HG02981 (cell line): ENCODE measurements around the gene CD83.
"Not testable (repeated sequence)": the region's sequence is repeated elsewhere in the genome, so short reads cannot be mapped to it uniquely, and the experiment has no call there.

Experiments used
- ATAC-seq: cut with Tn5 transposase; IDR thresholded peaks from one replicate; pipeline ENCODE4 v1.9.1; 2021; ENCODE audit warnings: mild to moderate bottlenecking, moderate library complexity; ENCODE audit not compliant: unreplicated experiment

CD83 gene, protein sequence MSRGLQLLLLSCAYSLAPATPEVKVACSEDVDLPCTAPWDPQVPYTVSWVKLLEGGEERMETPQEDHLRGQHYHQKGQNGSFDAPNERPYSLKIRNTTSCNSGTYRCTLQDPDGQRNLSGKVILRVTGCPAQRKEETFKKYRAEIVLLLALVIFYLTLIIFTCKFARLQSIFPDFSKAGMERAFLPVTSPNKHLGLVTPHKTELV

DNA sequence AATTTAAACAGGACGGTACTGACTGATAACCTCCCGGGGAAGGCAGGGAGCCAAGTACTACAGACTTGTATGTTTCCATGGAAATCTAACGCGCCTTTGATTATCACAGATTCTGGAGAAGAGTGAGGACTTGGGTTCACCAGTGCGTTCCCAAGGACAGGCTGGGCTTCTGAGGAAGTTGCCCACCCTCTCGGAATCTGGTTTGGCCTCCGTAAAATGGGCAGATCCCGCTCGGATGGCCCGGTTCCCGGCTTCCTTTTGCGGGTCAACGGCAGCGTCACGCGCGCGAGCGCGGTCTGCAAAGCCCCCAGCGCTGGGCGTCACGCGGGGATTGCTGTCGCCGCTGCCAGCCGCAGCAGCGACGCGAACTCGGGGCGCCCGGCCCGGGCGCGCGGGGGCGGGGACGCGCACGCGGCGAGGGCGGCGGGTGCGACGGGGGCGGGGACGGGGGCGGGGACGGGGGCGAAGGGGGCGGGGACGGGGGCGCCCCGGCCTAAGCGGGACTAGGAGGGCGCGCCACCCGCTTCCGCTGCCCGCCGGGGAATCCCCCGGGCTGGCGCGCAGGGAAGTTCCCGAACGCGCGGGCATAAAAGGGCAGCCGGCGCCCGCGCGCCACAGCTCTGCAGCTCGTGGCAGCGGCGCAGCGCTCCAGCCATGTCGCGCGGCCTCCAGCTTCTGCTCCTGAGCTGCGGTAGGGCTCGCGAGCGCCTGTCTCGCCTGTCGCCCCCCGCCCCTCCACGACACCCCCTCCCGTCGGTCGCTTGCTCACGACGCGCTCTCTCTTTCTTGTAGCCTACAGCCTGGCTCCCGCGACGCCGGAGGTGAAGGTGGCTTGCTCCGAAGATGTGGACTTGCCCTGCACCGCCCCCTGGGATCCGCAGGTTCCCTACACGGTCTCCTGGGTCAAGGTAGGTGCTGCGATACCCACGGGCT is at the start of gene CD83:
CD83 (plus strand) TSS at position 615 of the 933 bp plus-strand sequence; CDS start at position 655, 40 bp downstream.
- peak; percentile 62 for ATAC-seq

DNA sequence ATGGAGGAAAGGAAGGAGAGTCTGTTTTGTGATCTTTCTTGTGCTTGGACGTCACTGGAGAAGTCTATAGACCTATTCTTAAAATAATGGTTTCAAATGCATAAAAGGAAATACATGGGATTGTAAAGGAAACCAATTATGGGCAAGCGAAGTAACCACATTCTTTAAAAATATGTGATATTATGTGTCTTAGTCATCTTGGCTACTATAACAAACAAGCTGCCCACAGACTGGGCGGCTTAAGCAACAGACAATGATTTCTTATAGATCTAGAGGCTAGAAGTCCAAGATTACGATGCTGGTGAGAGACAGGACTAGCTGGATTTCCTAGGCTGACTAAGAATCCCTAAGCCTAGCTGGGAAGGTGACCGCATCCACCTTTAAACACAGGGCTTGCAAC is 49.4 kb upstream of the CD83 start:
- ATAC-seq: no peak

DNA sequence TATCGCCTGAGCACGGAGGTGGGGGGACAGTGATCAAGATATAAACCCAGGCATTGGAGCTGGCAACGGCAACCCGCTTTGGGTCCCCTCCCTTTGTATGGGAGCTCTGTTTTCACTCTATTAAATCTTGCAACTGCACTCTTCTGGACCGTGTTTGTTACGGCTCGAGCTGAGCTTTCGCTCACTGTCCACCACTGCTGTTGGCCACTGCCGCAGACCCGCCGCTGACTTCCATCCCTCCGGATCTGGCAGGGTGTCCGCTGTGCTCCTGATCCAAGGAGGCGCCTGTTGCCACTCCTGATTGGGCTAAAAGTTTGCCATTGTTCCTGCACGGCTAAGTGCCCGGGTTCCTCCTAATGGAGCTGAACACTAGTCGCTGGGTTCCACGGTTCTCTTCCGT is 48.9 kb upstream of the CD83 start:
- no peak for ATAC-seq

DNA sequence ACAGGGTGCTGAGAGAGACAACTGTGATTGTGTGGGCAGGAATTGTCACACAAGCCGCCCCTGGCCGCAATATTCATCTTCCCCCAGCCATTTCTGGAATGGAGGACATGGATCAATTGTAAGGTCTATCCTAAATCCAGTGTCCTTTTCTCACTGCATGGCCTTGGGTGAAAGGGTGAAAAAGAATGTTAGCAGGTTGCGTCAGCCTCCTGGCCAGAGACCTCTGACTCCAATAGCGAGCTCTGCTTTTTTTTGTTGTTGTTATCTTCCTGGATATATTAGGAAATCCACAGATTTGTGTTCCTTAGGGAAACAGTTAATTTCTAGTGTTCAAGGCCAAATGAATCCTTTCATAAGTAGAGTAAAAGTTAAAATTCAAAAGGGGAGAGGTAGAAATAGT is 47.1 kb upstream of the CD83 start:
- ATAC-seq: no peak

DNA sequence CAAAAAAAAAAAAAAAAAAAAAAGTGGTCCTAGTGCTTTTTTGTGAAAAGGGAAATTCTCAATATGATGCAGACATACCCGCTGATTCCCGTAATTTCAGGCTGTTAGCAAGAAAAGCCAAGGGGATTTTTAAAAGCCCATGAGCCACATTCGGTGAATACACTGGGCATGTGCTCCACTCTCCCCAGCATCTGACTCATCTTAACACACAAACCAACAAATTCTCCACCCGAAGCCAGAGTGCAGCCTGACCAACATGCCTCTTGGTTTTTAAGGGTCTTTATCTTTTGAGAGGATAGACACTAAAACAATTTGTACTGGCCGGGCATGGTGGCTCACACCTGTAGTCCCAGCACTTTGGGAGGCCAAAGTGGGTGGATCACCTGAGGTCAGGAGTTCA is 45.5 kb upstream of the CD83 start:
- ATAC-seq: no peak

DNA sequence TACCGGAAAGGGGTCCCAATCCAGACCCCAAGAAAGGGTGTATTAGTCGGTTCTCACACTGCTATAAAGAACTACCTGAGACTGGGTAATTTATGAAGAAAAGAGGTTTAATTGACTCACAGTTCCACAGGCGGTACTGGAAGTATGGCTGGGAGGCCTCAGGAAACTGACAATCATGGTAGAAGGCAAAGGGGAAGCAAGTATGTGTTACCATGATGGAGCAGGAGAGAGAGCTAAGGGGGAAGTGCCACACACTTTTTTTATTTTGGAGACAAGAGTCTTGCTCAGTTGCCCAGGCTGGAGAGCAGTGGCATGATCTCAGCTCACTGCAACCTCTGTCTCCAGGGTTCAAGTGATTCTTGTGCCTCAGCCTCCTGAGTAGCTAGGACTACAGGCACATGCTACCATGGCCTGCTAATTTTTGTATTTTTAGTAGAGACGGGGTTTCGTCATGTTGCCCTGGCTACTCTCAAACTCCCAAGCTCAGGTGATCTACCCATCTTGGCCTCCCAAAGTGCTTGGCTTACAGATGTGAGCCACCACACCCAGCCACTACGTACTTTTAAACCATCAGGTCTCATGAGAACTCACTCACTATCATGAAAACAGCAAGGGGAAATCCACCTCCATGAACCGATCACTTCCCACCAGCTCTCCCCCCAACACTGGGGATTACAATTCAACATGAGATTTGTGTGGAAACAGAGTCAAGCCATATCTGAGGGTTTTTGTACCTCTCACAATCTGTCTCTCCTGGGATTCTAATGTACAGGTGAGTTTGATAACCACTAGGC is 43.8 kb upstream of the CD83 start:
- ATAC-seq: not testable (repeated sequence)

DNA sequence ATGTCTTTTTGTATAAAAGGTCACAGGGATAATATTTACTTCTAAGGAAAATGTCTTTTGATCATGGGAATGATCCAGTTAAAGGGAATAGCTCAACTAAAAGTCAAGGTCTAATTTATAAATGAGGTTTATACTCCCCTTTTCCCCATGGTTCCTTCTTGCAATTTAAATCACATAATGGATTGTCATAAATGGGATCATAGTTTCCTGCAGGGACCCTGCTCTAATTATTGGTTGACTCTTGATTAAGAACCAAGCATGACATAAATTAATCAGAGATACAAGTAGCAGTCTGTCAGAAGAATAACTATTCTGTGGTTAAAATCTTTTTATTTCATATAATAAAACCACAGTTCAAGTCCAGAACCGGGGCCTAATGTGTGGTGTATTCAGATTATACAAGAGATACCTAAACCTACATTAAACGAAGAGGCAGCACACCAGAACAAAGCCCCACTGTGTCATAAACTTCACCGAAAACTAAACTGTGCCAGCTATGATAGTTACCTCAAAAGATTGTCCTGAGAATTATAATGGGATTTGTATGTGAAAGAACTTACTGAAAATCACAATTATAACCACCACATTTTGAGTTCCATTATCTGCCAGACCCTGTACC is 43.0 kb upstream of the CD83 start:
- ATAC-seq: no peak

DNA sequence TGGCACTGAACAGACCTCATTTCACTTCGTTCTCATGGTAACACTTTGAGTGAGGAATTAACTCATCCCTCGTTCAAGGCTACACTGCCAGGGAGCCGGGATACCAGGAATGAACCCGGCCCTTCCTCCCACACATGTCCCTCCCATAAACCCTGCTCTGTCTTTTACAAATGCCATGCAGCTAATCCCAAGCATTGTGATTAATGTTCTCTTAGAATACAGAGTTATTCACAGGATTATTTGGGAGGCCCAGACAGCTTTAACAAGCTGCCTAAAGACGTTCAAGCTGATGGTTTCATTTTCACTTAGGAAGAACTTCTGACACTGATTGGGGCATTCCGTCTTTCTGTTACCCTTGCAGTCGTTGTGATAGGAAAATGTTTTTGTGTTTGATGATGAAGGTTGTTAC is 42.5 kb upstream of the CD83 start:
- ATAC-seq: peak; percentile 60

DNA sequence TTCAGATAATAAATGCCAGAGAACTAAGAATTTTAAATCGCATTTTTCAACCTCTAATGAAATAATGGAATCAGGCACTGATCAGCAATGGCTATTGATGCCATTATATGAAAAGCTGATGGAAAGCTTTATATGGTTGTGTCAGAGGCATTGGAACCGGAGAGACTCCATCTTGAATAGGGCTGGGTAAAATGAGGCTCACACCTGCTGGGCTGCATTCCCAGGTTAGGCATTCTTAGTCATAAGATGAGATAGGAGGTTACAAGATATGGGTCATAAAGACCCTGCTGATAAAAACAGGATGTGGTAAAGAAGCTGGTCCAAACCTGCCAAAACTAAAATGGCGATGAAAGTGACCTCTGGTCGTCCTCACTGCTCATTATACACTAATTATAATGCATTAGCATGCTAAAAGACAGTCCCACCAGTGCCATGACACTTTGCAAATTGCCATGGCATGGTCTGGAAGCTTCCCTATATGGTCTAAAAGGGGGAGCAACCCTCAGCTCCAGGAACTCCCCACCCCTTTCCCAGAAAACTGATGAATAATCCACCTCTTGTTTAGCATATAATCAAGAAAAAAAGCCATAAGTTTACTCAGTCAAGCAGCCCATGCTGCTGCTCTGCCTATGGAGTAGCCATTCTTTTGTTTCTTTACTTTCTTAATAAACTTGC is 40.2 kb upstream of the CD83 start:
- ATAC-seq: no peak

DNA sequence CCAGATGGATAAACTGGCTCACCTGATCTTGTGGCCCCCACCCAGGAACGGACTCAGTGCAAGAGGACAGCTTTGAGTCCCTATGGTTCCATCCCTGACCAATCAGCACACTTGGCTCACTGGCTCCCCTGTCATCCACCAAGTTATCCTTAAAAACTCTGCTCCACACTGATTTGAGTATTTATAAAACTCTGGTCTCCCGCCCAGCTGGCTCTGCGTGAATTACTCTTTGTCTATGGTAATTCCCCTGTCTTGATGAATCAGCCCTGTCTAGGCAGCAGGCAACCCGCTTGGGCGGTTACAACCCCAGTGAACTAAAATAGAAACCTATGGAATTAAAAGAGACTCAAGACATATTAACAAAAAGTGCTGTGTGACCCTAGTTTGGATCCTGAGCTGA is 38.1 kb upstream of the CD83 start:
- ATAC-seq: no peak

DNA sequence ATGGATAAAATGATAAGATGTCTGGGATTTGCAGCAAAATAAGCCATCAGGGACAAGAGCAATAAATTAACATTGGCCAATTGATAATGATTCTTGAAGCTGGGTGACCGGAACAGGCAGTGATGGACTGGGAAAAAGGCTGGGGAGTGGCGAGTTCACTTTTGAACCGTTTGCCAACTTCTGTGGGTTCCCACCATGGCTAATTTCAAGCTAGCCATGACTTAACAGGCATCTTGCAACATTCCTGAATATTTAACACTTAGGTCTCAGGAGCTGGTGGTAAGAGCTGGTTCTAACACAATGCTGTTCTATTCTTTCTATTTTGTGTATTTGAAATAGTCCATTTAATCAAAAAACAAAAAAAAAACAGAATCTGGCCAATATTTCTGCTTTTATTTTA is 37.6 kb upstream of the CD83 start:
- ATAC-seq: no peak

DNA sequence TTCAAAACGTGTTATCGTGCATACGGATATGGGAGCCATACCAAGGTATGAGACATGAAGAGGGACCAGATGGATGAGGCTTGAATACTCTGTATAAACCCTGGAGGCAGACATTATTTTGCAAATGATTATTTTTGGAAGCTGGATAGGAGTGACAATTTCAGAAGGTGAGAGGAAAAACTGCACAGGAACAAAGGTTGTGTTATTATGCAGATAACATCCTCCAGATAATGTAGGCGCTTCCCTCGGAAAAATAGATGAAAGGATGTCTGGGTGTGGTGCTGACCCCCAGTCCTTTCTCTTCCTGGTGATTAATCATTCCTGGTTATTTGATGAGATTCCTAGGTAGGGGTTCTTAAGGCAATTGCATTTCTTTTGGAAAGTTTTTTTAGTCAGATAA is 36.4 kb upstream of the CD83 start:
- ATAC-seq: no peak

DNA sequence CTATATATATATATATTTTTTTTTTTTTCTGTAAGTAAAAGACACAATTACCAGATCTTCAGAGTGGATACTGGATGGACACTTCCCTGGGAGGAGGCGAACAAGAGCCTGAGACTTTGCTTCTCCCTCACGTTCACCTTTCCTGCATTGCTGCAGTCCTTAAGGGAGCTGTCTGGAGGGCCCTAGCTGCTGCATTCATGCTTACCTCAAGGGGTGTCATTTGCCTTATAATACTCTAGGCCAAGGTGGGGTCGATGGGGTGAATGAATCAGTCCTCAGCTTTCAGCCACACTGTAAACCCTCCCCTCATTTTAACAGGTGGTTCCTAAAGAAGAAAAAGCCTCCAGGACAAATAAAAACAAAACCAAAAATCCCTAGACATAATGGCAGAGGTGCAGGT is 34.8 kb upstream of the CD83 start:
- ATAC-seq: no peak

DNA sequence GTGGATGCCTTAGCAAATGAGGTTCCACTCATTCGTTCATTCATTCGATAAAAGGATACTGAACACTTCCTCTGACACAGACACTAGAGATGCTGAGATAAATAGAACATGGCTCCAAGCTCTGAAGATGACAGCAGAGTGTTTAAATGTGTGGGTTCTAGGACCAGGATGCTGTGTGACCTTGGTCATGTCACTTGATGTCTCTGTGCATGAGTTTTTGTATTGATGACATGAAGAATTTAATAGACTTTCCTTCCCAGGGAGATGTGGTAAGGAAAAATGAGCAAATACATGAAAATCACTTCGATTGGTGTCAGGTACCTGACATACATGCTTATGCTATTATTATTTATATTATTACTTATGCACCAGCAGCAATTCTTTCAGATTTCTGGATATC is 34.3 kb upstream of the CD83 start:
- no peak for ATAC-seq

DNA sequence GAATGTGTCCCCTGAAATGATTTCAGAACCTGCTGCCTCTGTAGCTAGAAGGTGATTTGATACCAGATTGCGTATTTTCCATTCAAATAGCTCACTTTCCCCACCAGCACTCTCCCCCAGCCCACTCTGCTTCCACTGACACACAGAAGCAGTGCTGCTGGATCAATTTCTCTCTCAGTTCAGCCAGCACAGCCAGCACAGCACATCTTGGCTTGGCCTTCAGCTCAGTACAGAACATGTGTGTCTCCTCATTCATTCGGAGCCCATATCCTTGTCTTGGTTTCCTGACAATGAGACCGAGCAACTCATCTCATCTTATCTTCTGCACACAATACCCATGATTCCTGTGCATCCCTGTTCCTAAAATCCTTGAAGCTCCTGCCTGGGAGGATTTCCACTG is 33.8 kb upstream of the CD83 start:
- ATAC-seq: no peak

DNA sequence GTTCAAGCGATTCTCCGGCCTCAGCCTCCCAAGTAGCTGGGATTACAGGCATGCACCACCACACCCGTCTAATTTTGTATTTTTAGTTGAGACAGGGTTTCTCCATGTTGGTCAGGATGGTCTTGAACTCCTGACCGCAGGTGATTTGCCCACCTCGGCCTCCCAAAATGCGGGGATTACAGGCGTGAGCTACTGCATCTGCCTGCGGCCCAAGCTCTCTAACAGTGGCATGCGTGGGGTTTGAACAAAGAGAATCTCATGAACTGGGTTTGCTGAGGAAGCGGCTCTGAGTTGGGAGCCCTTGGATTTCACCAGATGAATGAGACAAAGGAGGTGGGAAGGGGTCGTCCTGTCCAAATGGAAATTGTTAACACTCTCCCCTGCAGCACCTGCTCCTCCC is 33.2 kb upstream of the CD83 start:
- no peak for ATAC-seq

DNA sequence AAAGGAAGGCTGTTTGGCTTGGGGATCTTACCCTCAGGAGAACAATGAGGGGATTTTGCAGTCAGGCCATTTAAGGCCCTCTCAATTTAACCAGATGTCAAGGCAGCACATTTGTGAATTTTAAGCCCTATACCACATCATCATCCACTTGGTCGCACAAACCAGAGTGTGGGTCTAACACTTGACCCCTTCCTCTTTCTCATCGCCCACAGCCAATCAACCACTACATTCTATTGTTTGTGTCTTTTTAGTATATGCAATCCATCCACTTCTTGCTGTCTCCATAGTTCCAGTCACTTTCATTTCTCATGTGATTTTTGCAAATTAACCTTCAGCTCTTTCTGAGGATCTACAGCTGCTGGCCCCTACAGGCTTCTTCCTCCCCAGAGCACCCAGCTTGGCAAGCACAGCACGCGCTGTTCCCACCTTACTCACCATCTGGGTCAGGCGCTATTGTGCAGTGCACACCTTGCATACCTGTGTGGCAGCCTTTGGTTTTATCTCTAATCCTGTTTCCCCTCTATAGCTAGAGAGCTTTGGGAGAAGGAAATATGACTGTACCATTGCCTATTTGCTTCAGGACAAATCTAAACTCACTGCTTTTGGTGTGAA is 32.3 kb upstream of the CD83 start:
- ATAC-seq: no peak

DNA sequence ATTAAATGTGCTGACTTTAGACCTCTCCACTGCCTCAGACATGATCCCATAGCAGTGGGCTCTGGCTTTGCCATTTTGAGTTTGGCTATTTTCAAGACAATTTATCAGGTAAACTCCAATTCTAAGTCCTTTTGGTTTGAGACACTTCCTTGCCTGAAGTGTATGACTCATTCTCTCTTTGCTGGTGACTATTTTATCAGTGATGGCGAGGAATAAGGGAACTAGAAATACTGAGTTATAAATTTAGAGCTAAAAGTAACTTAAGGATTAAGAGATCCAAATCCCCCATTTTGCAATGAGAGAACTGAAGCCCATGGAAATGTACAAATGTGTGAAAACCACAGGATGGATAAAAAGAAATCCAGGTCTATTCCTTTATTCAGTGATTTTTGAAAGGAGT is 30.9 kb upstream of the CD83 start:
- ATAC-seq: no peak

DNA sequence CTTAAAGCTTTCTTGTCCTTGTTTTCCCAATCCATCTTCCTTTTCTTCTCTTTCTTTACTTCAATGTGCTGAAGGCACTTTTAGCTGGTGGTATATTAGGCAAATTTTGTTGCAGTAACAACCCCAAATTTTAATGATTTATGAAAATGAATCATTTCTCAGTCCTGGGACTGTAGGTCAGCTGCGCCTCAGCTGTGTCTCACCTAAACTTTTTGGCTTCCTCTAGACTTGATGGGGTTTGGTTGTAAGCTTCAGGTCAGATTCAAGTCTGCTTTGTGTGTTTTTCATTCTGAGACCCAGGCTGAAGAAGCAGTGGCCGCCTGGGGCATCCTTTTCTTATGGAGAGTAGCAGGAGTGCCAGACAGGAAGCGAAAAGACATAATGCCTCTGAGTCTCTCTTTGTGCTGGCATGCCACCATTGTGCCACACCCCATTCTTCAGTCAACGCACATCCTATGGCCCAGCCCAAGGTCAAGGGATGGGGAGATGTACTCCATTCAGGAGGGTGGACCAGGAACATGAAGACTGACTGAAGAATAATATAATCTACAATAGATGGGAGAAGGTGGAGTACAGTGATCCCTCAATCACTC is 28.9 kb upstream of the CD83 start:
- ATAC-seq: peak; percentile 48

DNA sequence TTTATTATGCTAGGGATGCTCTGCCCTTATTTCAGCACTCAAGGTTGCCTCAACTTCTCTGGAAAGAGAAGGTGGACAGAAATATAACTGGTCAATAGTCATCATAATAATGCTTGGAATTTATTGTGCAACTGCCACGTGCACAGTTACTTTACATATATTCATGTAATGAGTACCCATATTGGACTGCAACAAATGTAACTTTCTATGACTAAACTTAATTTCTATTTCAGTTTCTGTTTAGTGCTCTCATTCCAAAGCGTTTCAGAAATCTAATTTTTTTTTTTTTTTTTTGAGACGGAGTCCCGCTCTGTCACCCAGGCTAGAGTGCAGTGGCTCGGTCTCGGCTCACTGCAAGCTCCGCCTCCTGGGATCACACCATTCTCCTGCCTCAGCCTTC is 28.3 kb upstream of the CD83 start:
- ATAC-seq: peak; percentile 38
